Adrenal gland (tissue), 12 donors: Measurements from ENCODE around the gene SERPINA1. TPM values are rescaled to one million over a fixed set of nuclear protein-coding genes. Genes with fewer than 3 reads are reported as not detected.
"Not testable (repeated sequence)": the region's sequence is repeated elsewhere in the genome, so short reads cannot be mapped to it uniquely, and the experiment has no call there.

ENCODE experiments used
- DNase-seq, 7 donors: peaks; one replicate each; pipeline ENCODE4 v3.0.0-alpha.2; 2019 to 2020
- H3K27ac ChIP-seq, 5 donors: fragments of 200-600 bp; sonication (generic) in 4 of 5; 1 replicate in 3 of 5; 2 replicates in 2 of 5; pipeline versions ENCODE4 v1.5.1 to v1.8.0; 2016 to 2020; ENCODE audit warnings: mild to moderate bottlenecking in 1 of 5
- H3K27me3 ChIP-seq: fragments of 200-600 bp; 2 replicates; pipeline ENCODE4 v1.8.0; 2021
- H3K36me3 ChIP-seq, 2 donors: fragments of 200-600 bp; replicated peaks in 1 of 2; 1 replicate in 1 of 2; 2 replicates in 1 of 2; pipeline versions ENCODE4 v1.5.1 to v1.8.0; 2018 to 2022
- H3K4me1 ChIP-seq, 2 donors: fragments of 200-600 bp; replicated peaks in 1 of 2; 1 replicate in 1 of 2; 2 replicates in 1 of 2; pipeline versions ENCODE4 v1.5.1 to v1.8.0; 2018 to 2021
- H3K4me3 ChIP-seq, 4 donors: fragments of 200-600 bp; sonication (generic) in 3 of 4; one replicate each; pipeline ENCODE4 v1.5.1; 2016 to 2018
- H3K9me3 ChIP-seq, 3 donors: fragments of 200-600 bp; sonication (generic) in 1 of 3; replicated peaks in 1 of 3; 1 replicate in 2 of 3; 2 replicates in 1 of 3; pipeline versions ENCODE4 v1.5.1 to v1.8.0; 2016 to 2021
- CTCF ChIP-seq, 6 experiments: fragments of 450-650 bp in 4 of 6; fragments of 200-600 bp in 2 of 6; sonication (generic) in 1 of 6; IDR thresholded peaks; 1 replicate in 5 of 6; 2 replicates in 1 of 6; pipeline versions ENCODE4 v1.5.1 to v1.8.0; 2016 to 2021; ENCODE audit warnings: antibody characterized with exemption in 6 of 6, mild to moderate bottlenecking in 2 of 6, moderate library complexity in 1 of 6
- POLR2A ChIP-seq, 2 donors: fragments of 450-650 bp; IDR thresholded peaks; one replicate each; pipeline ENCODE4 v1.6.1; 2017; ENCODE audit warnings: antibody characterized with exemption in 2 of 2, mild to moderate bottlenecking in 2 of 2, moderate library complexity in 1 of 2
- WGBS, 4 donors: extraction: QIAGEN DNeasy Blood & Tissue Kit in 2 of 4; methylation state at CpG; one replicate each; pipeline versions ENCODE4 v1.1.5 to v1.1.7; 2013 to 2017; 5-methylcytosine and 5-hydroxymethylcytosine counted together
- intact Hi-C, 2 donors: fragments of 100-400 bp; cut with DNase I; formaldehyde crosslinking; loops; one replicate each; pipeline versions ENCODE4 v1.14.1 to v1.15.0; 2022 to 2023
- polyA plus RNA-seq, 3 donors: library from polyadenylated mRNA; stranded (reverse); fragments of 200-250 nt in 2 of 3; fragments of 350-450 nt in 1 of 3; fragmentation: Illumina TruSeq in 1 of 3; extraction: RNeasy Lipid Tissue Mini Kit (QIAGEN cat#74804) in 1 of 3; gene quantifications; one replicate each; pipeline ENCODE4 v1.2.3, GENCODE V29; 2013 to 2014
- total RNA-seq, 9 donors: library from RNA; depleted of rRNA in 4 of 9; stranded (reverse); fragments of >200 nt in 4 of 9; fragments of 120-200 nt in 1 of 9; fragmentation: NEBNext Ultra II Directional in 1 of 9; extraction: Animal tissue kit (Norgen Biotek cat#: 25700) in 1 of 9; gene quantifications; one replicate each; pipeline versions ENCODE4 v1.1.0 to v1.2.4, GENCODE V29; 2013 to 2023
- donor health status: healthy with polysubstance abuse.
- donor health status: Bipolar disorder and iron deficiency.
- donor health status: DM: yes; HTN: yes; CAD: no.
- donor health status: DM: no; HTN: no; CAD: no.
- donor health status: DM: no; HTN: no; CAD: no.
- donor health status: DM: yes; HTN: yes; CAD: no.

Gene SERPINA1
- total and polyA plus RNA-seq, 12 donors: 1.6 to 60.1 (median 13.9) TPM

- Histone ChIP-seq H3K9me3 (no peaks in the 10 kb centered on the region), H3K27ac (no peak overlapping the region), H3K4me1 (no peaks in the 10 kb centered on the region), H3K27me3 (no peaks in the 10 kb centered on the region), H3K36me3 (no peaks in the 10 kb centered on the region), H3K4me3 (no peak overlapping the region)
- no peak for TF ChIP-seq POLR2A (IDR thresholded peaks at IDR 0.05)
- no peak for TF ChIP-seq CTCF (IDR thresholded peaks at IDR 0.05)
- peak in 1 of 7 donors; percentile 3 for DNase-seq
- intact Hi-C loops: no loop called here
- WGBS, 4 donors: 74 to 87% (median 83%) methylated on average over 5 of the region's 5 CpGs
These were observed 31.9 kb downstream of the SERPINA1 start for GRCh38 chr14:94356379-94357056.

GRCh38 chr14:94355191-94355794 is 33.1 kb downstream of the SERPINA1 start:
- intact Hi-C loops: no loop called here
- Histone ChIP-seq H3K4me3 (no peak overlapping the region), H3K4me1 (no peaks in the 10 kb centered on the region), H3K27ac (no peak overlapping the region), H3K36me3 (no peaks in the 10 kb centered on the region), H3K9me3 (no peaks in the 10 kb centered on the region), H3K27me3 (no peaks in the 10 kb centered on the region)
- no peak for DNase-seq
- 27 to 42% (median 29%) methylated on average over 4 to 15 of the region's 15 CpGs for WGBS, 4 donors
- TF ChIP-seq CTCF (IDR thresholded peaks at IDR 0.05): peak in 2 of 6 experiments; percentile 10 to 17
- no peak for TF ChIP-seq POLR2A (IDR thresholded peaks at IDR 0.05)

- intact Hi-C loops: no loop called here
These were observed 33.7 kb downstream of the SERPINA1 start for GRCh38 chr14:94354638-94355185.

GRCh38 chr14:94354190-94354589 is 34.2 kb downstream of the SERPINA1 start:
- DNase-seq, H3K9me3 ChIP-seq, intact Hi-C loops, H3K27ac ChIP-seq, H3K36me3 ChIP-seq, H3K4me1 ChIP-seq, H3K27me3 ChIP-seq, H3K4me3 ChIP-seq: not testable (repeated sequence)
- 78 to 89% (median 81%) methylated on average over 2 to 8 of the region's 8 CpGs for WGBS, 4 donors

More at GRCh38 chr14:94354638-94355185, 33.7 kb downstream of the SERPINA1 start:
- TF ChIP-seq POLR2A (IDR thresholded peaks at IDR 0.05) (no peak), CTCF (IDR thresholded peaks at IDR 0.05) (no peak)
- 92 to 96% (median 95%) methylated on average over 3 of the region's 3 CpGs for WGBS, 4 donors
- H3K4me1 ChIP-seq: no peaks in the 10 kb centered on the region
- H3K27me3 ChIP-seq: no peaks in the 10 kb centered on the region
- H3K9me3 ChIP-seq: no peaks in the 10 kb centered on the region
- no peak overlapping the region for H3K27ac ChIP-seq
- no peak overlapping the region for H3K4me3 ChIP-seq
- no peak for DNase-seq
- H3K36me3 ChIP-seq: no peaks in the 10 kb centered on the region
